GM19025 (cell line): ENCODE measurements around the gene VSNL1.

Experiments used
- ATAC-seq: cut with Tn5 transposase; IDR thresholded peaks from one replicate; pipeline ENCODE4 v1.9.1; 2021; ENCODE audit warnings: mild to moderate bottlenecking, low read depth, moderate library complexity; ENCODE audit not compliant: unreplicated experiment

VSNL1 gene

DNA sequence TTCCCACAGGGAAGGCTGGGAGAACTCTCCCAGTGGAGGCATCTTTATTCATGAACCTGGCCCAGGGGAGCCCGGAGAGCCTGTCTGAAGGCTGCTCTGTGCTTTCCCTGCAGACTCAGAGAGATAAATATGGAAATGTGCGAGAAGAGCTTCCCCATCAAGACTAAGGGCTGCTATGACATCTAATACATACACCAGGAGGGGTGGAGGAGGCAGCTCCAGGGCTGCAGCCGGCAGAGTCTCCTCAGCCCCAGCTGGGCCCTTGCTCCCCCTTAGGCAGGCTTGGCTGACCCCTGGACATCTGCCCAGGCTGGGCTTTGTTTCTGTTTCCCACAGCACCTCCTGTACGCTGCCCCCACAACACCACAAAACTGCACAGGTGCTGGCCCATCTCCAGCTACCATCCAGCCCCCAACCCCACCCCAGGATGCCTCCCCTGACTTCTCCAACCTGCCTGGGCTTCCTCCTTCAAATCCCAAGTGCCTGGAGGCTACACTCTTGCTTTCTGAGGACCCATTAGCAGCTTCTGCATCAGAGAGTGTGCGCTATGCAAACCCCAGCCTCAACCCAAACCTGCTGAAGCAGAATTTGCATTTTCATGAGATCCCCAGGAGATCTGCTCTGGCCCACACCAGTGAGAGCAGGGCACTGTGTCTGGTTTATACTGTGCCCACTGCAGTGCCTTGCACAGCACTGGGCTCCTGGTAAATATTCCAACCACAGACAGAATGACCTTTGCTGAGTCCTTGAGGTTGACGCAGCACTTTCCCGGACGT is 96.8 kb downstream of the VSNL1 start:
- peak; percentile 59 for ATAC-seq

DNA sequence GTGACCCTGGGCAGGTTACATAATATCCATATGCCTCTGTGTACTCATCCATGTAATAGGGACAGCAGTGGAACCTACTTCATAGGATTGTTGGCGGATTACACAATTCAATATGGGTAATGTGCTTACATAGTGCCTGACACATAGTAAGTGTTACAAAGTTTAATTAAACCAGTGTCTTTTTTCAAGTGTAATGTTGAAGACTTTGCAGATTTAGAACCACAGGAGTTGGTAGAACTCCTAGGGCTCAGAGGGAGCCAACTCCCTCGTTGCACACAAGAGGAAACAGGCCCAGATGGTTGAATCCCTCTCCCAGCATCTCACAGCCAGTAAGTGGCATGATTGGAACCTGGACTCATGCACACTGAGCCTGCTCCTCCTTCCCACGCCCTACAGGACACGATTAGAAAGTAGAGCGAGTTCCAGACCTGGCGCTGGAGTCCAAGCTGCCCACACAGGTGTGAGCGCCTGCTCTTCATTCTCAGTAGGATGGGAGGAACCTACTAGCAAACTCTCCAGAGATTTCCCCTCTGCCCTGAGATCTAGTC is 97.8 kb downstream of the VSNL1 start:
- ATAC-seq: no peak

DNA sequence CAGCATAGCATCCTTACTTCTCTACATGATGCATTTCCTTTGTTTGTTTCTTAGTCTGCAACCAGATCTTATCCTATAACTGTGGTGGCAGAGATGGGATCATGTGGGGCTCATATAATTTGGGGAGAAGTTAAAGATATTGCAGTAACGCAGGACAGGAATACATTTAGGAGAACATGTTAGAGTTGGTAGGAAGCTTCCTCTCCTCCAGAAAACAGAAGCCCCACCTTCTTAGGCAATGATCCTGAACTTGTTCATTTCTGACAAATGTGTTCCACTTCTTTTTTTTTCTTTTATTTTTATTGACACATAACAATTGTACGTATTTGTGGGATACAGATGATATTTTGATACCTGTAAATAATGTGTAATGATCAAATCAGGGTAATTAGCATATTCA is 99.9 kb downstream of the VSNL1 start:
- ATAC-seq: no peak

DNA sequence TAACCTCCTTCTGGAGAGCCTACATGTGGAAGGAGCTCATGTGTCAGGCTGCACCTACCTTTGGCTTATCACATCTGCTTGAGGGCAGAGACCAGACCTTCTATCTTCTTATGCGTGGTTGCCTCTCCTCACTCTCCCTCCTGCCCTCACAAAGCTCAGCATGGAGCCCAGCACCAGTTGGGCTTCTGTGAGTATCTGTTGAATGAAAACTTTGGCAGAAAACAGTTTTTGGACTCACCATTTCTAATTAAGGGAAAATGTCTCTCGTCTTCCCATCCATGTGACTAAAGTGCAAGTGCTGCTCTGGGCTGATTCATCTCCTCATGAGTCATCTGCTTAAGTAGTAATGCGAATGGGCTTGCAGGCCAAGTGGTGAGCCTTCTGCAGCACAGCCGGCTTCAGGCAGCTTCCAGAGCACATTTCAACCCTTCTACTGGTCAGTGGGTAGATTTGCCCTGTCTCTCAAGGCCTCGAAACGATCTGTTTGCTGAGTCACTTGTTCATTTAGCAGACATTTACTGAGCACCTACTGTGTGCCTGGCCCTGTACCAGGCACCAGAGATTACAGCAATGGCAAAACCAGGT is 102.6 kb downstream of the VSNL1 start:
- ATAC-seq: no peak

DNA sequence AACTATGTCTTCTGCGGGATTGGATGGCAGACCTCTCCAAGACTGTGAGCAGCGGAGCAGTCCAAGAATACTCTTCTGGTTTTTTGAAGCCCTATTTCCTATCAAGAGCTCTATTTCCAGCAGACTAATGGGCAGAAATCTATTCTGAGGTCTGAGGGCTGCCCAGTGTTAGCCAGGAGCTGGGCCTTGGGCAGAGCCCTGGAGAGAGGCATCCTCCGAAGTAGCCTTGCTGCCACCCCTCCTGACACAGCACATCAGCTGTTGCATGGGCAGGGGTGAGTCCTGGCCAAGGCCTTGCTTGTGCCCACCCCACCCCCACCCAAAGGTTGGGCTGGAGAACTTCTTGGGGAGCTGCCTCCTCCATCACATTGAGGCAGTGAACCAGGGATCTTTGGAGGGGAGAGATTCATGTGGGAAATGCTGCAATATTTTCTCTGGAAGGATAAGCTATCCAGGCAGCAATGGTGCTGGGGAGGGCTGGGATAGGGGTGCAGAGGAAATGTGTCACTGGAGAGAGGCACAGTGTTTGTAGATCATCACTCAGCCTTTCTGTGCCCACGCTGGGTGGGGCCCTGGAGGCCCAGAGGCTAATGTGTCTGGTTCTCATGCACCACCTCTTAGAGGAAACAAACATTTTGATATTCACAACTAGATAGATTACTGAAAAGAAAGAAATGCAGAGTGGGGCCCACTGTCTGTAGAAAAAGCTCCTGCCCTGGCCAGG is 104.7 kb downstream of the VSNL1 start:
- ATAC-seq: no peak

DNA sequence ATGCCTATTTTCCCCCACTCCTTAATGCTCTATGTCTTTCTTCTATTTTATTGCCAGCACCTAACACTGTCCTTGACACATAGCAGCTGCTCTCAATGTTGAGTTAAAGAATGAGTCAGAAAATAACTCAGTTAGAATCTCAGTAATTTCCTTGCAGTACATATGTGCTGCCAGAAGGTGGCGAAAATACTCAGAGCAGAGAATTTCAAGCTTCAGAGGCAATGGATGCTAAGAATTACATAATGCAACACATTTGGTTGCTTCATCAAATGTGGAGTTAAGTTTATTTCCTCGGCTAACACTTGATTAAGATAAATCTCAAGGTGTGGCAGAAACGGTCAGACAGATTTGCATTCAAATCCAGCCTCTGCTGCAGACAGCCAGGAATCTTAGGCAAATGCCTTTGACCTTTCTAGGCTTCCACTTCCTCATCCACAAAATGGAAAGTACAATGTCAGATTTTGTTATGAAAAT is 105.6 kb downstream of the VSNL1 start:
- peak; percentile 50 for ATAC-seq

DNA sequence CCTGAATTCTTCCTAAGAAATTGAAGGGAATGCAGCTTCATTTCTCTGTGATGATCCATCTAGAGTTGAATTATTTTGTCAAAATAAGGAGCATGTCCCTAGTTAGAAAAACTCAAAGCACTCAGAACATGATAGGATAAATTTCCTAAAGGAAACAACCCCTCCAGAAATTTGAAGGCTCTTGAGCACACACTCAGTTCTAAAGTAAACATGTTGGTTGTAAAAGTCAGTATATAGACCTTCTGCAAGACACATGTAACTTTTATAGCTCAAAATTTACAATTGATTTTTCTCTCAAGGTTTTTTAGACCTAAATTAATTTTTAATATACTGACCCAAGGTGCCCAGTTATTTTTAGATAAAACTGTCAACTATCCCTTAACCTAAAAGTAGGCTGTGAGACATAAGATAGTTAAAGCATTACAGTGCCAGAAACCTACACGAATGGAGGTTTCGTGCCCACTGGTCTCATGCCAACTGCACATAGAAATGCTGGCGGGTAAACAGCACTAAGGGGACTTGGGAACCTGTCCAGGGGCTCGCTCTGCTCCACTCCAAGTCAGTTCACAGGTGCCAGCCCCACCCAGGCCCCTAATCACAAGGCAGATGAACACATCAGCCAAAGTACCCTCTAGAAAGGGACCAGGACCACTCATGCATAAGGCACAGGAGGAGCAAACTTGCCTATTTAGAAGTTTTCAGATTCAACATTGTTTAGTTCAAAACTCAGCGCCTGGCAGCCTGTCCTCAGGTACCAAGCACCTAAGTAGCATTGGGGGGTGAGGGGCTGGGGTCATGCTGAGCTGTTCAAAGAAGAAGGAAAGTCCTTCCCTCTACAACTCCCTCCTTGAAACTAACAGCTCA is 106.6 kb downstream of the VSNL1 start:
- ATAC-seq: no peak

DNA sequence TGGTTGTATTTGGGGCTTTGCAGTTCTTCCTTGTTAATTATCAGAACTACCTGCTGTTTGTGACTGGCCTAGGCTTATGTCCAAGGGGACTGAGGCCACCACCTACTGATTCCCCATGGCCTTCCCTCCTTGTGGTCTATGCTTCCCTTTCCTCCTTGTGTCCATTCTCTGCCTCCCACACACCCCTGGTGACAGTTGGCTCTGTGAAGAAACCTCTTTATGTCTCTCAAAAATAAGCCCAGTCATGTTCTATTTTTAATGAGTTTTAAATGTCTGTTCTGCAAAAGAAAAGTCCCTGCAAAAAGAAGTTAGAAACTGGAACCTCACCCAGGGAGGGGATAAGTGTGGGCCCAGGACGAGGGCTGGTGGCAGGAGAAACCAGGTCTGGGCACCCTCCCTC is 108.1 kb downstream of the VSNL1 start:
- no peak for ATAC-seq

DNA sequence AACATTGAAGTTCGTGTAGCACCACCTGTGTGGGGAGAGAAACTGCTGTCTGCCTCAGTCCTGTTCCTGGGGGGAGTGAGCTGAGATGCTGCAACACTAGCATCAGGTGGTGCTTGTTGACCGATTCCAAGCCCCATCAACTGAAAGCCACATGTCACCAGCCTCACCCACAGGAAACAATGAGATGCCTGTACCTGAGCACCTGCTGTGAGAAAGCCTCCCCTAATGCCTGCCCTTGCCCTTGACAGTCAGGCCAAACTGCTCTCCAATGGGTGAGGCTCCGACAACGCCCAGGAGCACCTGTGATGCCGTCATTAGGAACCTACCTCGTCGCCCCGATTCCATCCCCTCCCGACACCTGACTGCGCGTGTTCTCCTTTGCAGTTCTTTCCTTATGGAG is 108.5 kb downstream of the VSNL1 start:
- ATAC-seq: no peak

DNA sequence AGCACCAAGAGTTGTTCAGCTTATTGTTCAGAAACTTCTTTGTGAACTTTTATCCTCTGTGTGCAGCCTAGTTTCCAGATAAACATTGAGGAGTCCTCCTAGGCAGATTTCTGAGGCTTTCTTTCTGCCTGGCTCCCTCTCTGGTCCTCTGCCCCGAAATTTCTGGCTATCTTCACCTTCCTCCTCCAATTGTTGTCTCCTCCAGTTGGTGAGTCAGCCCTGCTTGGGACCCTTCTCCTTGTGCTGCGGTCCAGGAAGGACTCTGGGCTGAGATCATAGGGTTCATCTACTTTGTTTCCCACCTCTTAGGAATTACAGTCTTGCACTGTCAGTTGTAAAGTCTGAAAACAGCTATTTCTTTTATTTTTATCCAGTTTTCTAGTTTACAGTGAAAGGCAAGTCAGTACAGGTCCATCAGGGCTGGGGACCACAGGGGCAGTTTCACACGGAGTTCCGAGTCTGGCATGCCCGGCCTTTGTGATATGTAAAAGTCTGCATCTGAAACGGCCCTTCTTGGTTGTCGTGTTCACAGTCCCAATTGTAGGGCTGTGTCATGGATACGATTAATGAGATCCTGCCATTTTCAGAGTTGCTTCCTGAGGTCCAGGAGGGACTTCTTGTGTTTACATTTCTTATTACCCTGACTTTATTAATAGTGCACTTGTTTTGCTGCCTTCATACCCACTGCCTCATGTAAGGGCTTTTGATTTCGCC is 112.3 kb downstream of the VSNL1 start:
- ATAC-seq: no peak

DNA sequence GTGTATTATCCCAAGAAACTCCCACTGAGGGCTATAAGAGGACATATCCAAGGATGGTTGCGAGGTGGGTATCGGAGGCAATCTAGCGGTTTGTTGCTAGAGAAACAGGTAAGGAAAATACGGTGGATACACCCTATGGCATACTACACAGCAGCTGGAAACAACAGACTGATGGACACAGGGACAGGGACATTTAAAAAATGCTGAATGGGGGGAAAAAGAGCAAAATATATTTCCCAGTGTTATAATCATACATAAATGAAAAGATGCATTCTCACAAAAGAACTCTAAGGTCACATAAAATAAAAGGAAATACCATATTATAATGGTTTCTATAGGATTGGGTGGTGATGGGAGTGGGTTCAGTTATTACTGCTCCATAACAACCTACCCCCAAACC is 117.3 kb downstream of the VSNL1 start:
- ATAC-seq: no peak

DNA sequence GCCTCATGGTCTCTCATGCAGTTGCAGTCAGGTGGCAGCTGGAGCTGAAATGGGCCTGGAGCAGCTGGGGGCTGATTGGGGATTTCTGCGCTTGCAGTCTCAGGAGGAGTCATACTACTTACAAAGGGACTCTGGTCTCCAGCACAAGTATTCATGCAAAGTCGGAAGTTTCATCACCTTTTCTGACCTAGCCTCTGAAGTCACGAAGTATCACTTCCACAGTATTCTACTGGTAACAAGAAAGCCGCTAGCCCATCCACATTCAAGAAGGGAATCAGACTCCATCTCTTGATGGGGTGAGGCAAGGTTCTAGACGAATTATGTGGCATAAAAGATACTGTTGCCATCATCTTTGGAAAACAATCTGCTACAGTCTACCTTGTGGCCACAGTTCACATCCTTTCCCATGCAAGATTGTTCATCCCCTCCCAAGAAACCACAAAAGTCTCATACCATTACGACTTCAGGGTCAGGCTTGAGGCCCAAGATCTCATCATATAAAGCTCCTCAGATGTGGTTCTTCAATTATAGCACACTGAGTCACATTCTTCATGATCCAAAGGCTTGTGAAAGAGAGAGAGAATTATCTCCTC is 117.9 kb downstream of the VSNL1 start:
- peak; percentile 92 for ATAC-seq

DNA sequence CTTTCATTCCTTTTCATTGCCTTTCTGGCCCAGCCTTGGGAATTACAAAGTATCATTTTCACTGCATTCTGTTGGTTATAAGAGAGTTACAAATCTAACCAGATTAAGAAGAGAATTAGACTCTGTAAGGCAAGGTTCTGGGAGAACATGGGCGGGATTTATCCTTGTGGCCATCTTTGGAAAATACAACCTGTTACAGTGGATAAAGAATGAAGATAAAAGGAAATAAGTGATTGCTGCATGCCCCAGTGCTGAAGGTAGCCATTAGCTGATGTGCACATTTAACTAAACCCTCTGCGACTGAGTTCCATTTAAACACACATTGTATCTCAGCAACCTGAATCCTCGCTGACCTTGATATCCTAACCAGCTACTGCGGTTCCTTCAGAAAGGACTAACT is 119.7 kb downstream of the VSNL1 start:
- ATAC-seq: no peak

DNA sequence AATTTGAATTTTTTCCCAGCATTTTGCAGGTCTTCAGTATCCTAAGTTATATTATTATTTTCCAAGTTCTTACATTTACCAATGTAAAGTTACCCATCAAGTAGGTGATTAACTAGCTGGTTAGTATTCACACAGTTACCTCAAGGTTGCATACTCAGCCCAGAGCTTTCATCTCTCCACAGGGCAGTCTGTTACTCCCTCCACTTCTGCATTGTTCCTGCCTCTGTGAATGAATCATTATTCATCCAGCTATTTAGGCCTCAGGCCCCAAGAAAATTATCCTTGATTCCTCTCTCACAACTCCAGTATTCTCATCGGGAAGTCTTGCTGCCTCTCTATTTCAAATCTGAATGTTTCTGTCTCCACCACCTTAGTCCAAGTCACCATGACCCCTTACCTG is 121.0 kb downstream of the VSNL1 start:
- no peak for ATAC-seq

DNA sequence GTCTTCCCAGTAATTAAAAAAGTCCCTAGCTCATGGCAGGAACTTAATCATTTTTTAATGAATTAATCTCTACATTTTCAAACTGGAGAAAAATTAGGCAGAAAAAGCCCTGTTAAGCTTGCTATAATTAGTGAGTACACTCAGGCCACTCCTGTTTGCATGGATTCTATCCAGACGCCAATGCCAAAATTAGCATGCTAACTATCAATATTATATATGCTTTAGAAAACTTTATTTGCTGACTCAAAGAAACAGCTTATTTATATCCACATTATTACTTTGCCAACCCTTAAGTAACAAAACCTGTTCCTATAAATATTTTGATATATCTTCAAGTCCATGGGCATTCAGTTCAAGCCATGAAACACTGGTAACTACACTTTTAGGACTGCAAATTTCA is 122.2 kb downstream of the VSNL1 start:
- no peak for ATAC-seq

DNA sequence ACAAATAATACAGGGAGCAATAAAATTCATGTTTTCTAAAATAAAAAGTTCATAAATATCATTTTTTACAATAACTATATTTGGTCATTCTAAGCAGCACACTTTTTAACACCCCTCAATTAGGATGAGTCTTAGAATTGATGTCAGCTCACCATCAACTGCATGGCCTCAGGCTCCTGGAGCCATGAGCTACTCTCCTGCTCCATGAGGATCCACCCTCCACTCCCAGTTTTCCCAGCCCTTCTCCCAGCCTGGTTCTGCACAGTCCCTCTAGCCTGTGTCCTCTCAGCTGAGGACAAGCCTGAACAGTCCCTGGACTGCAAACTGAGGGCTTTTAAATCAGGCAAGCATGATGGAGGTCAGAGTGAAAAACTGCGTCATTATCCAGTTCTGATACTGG is 124.0 kb downstream of the VSNL1 start:
- no peak for ATAC-seq

DNA sequence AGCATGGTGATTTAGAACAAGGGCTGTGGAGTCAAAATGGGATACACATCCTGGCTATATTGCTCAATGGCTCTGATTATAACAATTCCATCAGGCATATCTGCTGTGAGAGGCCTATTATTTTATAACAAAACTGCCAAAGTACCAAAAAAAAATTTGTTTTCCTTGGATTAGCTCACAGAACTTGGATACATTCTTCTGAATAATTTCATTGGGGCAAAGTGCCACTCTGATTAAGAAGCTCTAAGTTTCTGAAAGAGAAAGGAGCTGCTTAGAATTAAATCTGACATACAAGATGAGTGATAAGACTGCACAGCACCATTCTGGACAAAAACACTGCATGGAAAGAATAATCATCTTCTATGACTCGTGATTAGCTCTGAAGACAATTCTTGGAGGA is 127.4 kb downstream of the VSNL1 start:
- ATAC-seq: no peak

DNA sequence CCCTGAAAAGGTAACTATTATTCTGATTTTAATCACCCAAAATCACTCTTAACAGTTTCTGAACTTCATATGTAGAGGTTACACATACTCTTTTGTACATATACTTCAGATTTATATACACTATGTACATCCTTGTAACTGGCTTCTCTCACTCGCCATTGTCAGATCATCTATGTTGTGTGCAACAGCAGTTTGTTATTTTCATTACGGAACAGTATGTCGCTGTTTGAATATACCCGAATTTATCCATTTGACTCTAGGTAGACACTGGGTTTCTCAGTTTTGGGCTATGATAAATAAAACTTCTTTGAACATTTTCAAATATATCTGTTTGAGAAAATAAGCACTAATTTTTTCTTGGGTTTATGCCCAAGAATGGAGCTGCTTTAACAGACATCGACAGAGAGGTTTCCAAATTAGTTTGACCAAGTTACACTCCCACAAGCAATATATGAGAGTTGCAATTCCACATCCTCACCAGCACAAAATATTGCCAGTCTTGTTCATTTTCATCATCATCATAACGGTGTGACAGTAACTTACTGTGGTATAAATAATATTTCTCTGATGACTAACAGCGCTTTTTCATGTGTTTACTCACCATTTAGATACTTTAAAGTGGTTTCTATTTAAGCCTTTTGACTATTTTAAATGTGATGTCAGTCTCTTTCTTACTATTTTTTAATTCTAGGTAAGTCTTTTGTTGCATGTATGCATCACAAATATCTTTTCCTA is 132.3 kb downstream of the VSNL1 start:
- no peak for ATAC-seq

DNA sequence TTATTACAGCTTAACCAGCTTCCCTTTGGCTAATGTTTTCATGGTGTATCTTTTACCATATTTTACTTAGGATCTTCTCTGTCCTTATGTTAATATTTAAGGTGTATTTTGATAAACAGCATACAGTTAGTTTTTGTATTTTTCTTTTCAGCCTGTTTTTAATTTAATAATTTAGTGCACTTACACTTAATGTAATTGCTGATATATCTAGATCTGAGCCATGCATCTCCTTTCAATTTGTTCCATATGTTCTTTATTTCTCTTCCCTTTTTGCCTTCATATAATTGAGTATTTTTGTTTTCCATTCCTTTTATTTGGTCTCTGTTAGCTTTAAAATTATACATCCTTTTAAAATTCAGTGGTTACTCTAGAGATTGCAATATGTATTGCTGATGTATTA is 134.3 kb downstream of the VSNL1 start:
- ATAC-seq: no peak
